Panc1 (cell line): ENCODE results near the gene LGI4.

ENCODE experiments used
- CTCF ChIP-seq: fragments of 450-650 bp; IDR thresholded peaks from 2 replicates; pipeline ENCODE4 v1.5.1; 2017; ENCODE audit warnings: mild to moderate bottlenecking
- POLR2AphosphoS5 ChIP-seq: IDR thresholded peaks from 2 replicates; pipeline ENCODE4 v1.6.1; 2012; ENCODE audit warnings: mild to moderate bottlenecking, low read depth, low read length, moderate library complexity
- SIN3A ChIP-seq: IDR thresholded peaks from 2 replicates; pipeline ENCODE4 v1.6.1; 2012; ENCODE audit warnings: low read depth, mild to moderate bottlenecking, low read length, moderate library complexity, borderline replicate concordance; ENCODE audit not compliant: insufficient read depth
- TF ChIP-seq, protein P1 (sequence below), 2 experiments: IDR thresholded peaks; 2 replicates each; pipeline ENCODE4 v1.6.1; 2011 to 2012; ENCODE audit warnings: low read depth in 2 of 2, control low read depth in 1 of 2, low read length in 1 of 2, mild to moderate bottlenecking in 1 of 2, moderate library complexity in 1 of 2; ENCODE audit not compliant: insufficient read depth in 1 of 2

DNA sequence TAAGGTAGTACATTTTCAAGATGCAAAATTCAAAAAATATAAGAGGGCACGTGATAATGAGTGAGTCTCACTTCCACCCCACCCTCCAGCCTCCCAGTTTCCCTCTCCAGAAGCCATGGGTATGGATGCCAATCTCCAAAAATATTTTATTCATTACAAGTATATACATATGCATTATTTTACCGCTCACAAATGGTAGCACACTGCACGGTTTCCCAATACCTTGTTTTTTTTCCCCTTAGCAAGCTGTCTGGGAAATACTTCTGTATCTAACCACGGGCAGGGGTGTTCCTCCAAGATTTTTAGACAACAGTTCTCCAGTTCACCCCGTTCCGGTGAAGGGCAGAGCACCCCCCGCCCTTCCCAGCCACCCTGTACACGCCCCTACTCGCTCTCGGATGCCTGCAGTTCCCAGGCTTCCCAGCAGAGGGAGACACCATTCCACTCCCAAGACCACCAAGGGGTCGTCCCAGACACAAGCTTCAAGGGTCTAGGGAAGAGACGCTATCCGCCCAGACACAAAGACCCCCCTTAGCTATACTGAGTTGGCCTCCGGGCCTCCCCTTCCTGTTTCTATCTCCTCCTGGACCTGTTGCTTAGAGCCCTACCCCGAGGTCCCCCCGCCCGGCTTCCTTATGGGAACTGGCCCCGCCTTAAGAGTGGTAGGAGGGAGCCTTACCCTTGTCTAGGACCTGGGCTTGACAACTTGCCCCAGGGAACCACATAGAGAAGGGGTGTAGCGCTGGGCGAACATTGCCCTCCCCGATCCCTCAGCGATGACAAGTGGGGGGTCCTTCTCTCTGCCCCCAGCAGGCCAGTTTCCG is 20.3 kb downstream of the LGI4 start:
- TF ChIP-seq CTCF (peak; percentile 100), SIN3A (no peak), POLR2AphosphoS5 (no peak)
- TF ChIP-seq, protein P1, sequence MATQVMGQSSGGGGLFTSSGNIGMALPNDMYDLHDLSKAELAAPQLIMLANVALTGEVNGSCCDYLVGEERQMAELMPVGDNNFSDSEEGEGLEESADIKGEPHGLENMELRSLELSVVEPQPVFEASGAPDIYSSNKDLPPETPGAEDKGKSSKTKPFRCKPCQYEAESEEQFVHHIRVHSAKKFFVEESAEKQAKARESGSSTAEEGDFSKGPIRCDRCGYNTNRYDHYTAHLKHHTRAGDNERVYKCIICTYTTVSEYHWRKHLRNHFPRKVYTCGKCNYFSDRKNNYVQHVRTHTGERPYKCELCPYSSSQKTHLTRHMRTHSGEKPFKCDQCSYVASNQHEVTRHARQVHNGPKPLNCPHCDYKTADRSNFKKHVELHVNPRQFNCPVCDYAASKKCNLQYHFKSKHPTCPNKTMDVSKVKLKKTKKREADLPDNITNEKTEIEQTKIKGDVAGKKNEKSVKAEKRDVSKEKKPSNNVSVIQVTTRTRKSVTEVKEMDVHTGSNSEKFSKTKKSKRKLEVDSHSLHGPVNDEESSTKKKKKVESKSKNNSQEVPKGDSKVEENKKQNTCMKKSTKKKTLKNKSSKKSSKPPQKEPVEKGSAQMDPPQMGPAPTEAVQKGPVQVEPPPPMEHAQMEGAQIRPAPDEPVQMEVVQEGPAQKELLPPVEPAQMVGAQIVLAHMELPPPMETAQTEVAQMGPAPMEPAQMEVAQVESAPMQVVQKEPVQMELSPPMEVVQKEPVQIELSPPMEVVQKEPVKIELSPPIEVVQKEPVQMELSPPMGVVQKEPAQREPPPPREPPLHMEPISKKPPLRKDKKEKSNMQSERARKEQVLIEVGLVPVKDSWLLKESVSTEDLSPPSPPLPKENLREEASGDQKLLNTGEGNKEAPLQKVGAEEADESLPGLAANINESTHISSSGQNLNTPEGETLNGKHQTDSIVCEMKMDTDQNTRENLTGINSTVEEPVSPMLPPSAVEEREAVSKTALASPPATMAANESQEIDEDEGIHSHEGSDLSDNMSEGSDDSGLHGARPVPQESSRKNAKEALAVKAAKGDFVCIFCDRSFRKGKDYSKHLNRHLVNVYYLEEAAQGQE (IDR thresholded peaks at IDR 0.05; ENCODE audit: insufficient read depth in 1 of 2, low read depth in 2 of 2, low read length in 1 of 2), result no peak
